Motor neuron (in vitro differentiated cells): ENCODE data around the gene CRHR2. TPM values are rescaled to one million over a fixed set of nuclear protein-coding genes. Genes with fewer than 3 reads are reported as not detected.

Experiments used
- ATAC-seq, 8 experiments: fragments of 200-7000 bp; cut with Tn5 transposase; replicated peaks in 6 of 8; 2 replicates each; pipeline ENCODE4 v1.8.0; 2021; ENCODE audit warnings: mild to moderate bottlenecking in 8 of 8, moderate library complexity in 8 of 8
- H3K27ac ChIP-seq, 2 donors: fragments of 250-450 bp; sonication (Bioruptor Pico); 2 replicates each; pipeline ENCODE4 v1.9.0; 2021; ENCODE audit warnings: antibody characterized with exemption in 2 of 2, mild to moderate bottlenecking in 2 of 2, moderate library complexity in 1 of 2
- H3K4me1 ChIP-seq, 2 donors: fragments of 250-450 bp; sonication (Bioruptor Pico); replicated peaks in 1 of 2; 2 replicates each; pipeline ENCODE4 v1.6.1; 2021; ENCODE audit warnings: antibody characterized with exemption in 2 of 2, mild to moderate bottlenecking in 2 of 2, moderate library complexity in 1 of 2
- H3K4me3 ChIP-seq, 5 donors: fragments of 250-450 bp; sonication (Bioruptor Pico); 2 replicates each; pipeline ENCODE4 v1.9.0; 2021; ENCODE audit warnings: antibody characterized with exemption in 5 of 5, mild to moderate bottlenecking in 5 of 5, moderate library complexity in 4 of 5
- WGBS, 10 experiments: fragments of 450-650 bp; shearing (Covaris generic); methylation state at CpG; one replicate each; pipeline ENCODE4 v1.0.0; 2022; 5-methylcytosine and 5-hydroxymethylcytosine counted together
- in situ Hi-C, 9 experiments: fragments of 400-800 bp; cut with MboI; loops; one replicate each; pipeline ENCODE4 v1.15.0; 2021; ENCODE audit warnings: low sequenced_read_pairs in 9 of 9, low pct_unique_long_range_greater_than_20kb in 2 of 9; ENCODE audit not compliant: unreplicated experiment in 9 of 9
- total RNA-seq, 8 experiments: library from RNA; unstranded; fragments of 300-600 nt; gene quantifications; 2 replicates each; pipeline versions ENCODE4 v1.2.3 to v1.2.4, GENCODE V29; 2022

Gene CRHR2
- total RNA-seq, 8 experiments from 2014 or later: 0.22 to 1.2 (median 0.60) TPM; not detected in 1

GRCh38 chr7:30688718-30689221 is 6.5 kb upstream of the CRHR2 start:
- Histone ChIP-seq H3K4me3 (no peak overlapping the region), H3K27ac (no peak overlapping the region), H3K4me1 (peaks cover 0 to 19% of the 10 kb centered on the region in 2 donors)
- 0 to 60% (median 0%) methylated on average over 1 of the region's 5 CpGs; no CpG with 5 or more reads in 6 of the 10 experiments for whole genome bisulfite sequencing, 10 experiments
- in situ Hi-C loops: no loop called here
- peak; percentile 37 to 93 (median 86) for ATAC-seq

- peaks cover 0 to 23% of the 10 kb centered on the region in 2 donors for H3K4me1 ChIP-seq
- in situ Hi-C loops: no loop called here
- no peak overlapping the region for H3K4me3 ChIP-seq
- whole genome bisulfite sequencing, 10 experiments: 0 to 100% (median 61%) methylated on average over 1 to 5 of the region's 6 CpGs; no CpG with 5 or more reads in 2 of the 10 experiments
- no peak overlapping the region for H3K27ac ChIP-seq
- no peak for ATAC-seq
Measured at GRCh38 chr7:30687604-30688003, 5.3 kb upstream of the CRHR2 start.

- ATAC-seq: no peak
- in situ Hi-C loops: no loop called here
- WGBS, 10 experiments: 0 to 71% (median 0%) methylated on average over 1 to 2 of the region's 2 CpGs; no CpG with 5 or more reads in 4 of the 10 experiments
- Histone ChIP-seq H3K4me1 (peaks cover 15 to 46% of the 10 kb centered on the region in 2 donors), H3K4me3 (no peak overlapping the region), H3K27ac (no peak overlapping the region)
Measured at GRCh38 chr7:30684351-30684750, 2.1 kb upstream of the CRHR2 start.

DNA sequence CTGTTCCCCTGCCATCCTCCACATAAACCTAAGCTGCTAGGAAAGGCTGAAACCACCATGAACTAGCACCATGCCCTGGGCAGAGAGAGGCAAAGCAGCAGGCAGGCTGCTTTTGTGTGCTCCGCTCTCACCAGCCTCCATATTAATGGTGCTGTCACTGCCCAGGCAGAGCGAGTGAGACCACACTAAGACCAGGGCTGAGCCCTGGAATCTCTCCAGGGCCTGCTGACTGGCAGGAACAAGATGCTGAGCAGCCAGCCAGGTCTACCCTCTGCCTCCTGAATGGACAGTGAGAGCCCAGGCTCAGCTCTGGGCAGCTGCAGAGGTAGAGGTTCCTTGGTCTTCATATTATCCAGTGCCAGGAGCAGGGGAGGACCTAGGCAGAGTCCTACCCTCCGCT is 1.6 kb upstream of the CRHR2 start:
- in situ Hi-C loops: no loop called here

DNA sequence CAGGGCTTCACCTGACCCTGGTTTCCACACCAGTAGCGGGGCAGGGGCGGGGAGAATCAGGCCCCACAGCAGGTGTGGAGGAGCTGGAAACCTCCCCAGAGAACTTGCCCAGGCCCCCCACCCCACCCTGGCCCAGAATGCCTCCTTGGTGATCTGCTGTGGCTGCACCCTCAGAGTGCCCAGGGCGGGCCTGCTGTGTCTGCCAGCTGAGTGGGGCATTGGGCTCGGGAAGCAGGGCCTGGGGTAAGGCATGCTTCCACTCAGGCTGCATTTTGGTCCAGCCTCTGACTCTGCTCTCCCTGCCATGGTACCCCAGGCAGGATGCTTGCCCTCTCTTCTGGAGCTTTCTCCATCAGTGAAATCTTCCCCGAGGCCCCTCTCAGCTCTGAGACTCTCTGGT is 1.1 kb upstream of the CRHR2 start:
- Histone ChIP-seq H3K27ac (no peak overlapping the region), H3K4me3 (no peak overlapping the region), H3K4me1 (peaks cover 15 to 40% of the 10 kb centered on the region in 2 donors)
- WGBS, 10 experiments: 100% methylated on average over 1 of the region's 5 CpGs; no CpG with 5 or more reads in 9 of the 10 experiments
- ATAC-seq: no peak
- in situ Hi-C loops: no loop called here

More for the DNA sequence above, 1.6 kb upstream of the CRHR2 start:
- H3K27ac ChIP-seq: no peak overlapping the region
- peak in 2 of 8 experiments; percentile 10 to 47 for ATAC-seq
- peaks cover 15 to 44% of the 10 kb centered on the region in 2 donors for H3K4me1 ChIP-seq
- H3K4me3 ChIP-seq: no peak overlapping the region
- WGBS, 10 experiments: 60 to 80% (median 60%) methylated on average over 1 of the region's 3 CpGs; no CpG with 5 or more reads in 7 of the 10 experiments

- H3K27ac ChIP-seq: no peak overlapping the region
- H3K4me1 ChIP-seq: peaks cover 15 to 31% of the 10 kb centered on the region in 2 donors
- peak overlapping the region; percentile 28 to 43 (median 38) for H3K4me3 ChIP-seq
- in situ Hi-C loops: no loop called here
- WGBS, 10 experiments: 0 to 4% (median 0%) methylated on average over 1 to 11 of the region's 40 CpGs; no CpG with 5 or more reads in 5 of the 10 experiments
- peak in 3 of 8 experiments; percentile 15 to 24 (median 17) for ATAC-seq
Measured at GRCh38 chr7:30681815-30682211, 443 bp downstream of the CRHR2 start.

GRCh38 chr7:30681331-30681797 is 892 bp downstream of the CRHR2 start:
- in situ Hi-C loops: no loop called here
- no peak for ATAC-seq
- Histone ChIP-seq H3K4me3 (peak overlapping the region in 4 of 5 donors; percentile 29 to 43 (median 40)), H3K4me1 (peaks cover 15 to 31% of the 10 kb centered on the region in 2 donors), H3K27ac (no peak overlapping the region)
- 0 to 70% (median 13%) methylated on average over 2 to 4 of the region's 16 CpGs; no CpG with 5 or more reads in 6 of the 10 experiments for WGBS, 10 experiments

GRCh38 chr7:30679664-30680063 is 2.6 kb downstream of the CRHR2 start:
- Histone ChIP-seq H3K4me3 (no peak overlapping the region), H3K4me1 (peaks cover 15 to 31% of the 10 kb centered on the region in 2 donors), H3K27ac (no peak overlapping the region)
- ATAC-seq: no peak
- WGBS, 10 experiments: 0 to 23% (median 14%) methylated on average over 1 to 2 of the region's 2 CpGs; no CpG with 5 or more reads in 5 of the 10 experiments
- in situ Hi-C loops: loop anchor here in 1 of 9 experiments (10.0 kb wide), 1 partner anchor 45 kb away; no protein-coding TSS in a partner anchor

- no peak for ATAC-seq
- Histone ChIP-seq H3K4me1 (peaks cover 15 to 31% of the 10 kb centered on the region in 2 donors), H3K4me3 (no peak overlapping the region), H3K27ac (no peak overlapping the region)
- WGBS, 10 experiments: 60 to 92% (median 74%) methylated on average over 1 to 2 of the region's 2 CpGs; no CpG with 5 or more reads in 6 of the 10 experiments
- in situ Hi-C loops: loop anchor here in 1 of 9 experiments (10.0 kb wide), 1 partner anchor 46 kb away; no protein-coding TSS in a partner anchor
Measured at GRCh38 chr7:30678805-30679204, 3.5 kb downstream of the CRHR2 start.

- no peak overlapping the region for H3K27ac ChIP-seq
- 0 to 20% (median 0%) methylated on average over 1 of the region's 2 CpGs; no CpG with 5 or more reads in 7 of the 10 experiments for WGBS, 10 experiments
- ATAC-seq: peak in 1 of 8 experiments; percentile 8
- no peak overlapping the region for H3K4me3 ChIP-seq
- H3K4me1 ChIP-seq: peaks cover 5 to 10% of the 10 kb centered on the region in 2 donors
- in situ Hi-C loops: loop anchor here in 1 of 9 experiments (10.0 kb wide), 1 partner anchor 50 kb away; no protein-coding TSS in a partner anchor
Measured at GRCh38 chr7:30674876-30675275, 7.4 kb downstream of the CRHR2 start.

- WGBS, 10 experiments: 0 to 33% methylated on average over 1 of the region's 1 CpG; no CpG with 5 or more reads in 8 of the 10 experiments
- in situ Hi-C loops: loop anchor here in 1 of 9 experiments (10.0 kb wide), 1 partner anchor 50 kb away; no protein-coding TSS in a partner anchor
- no peak overlapping the region for H3K27ac ChIP-seq
- H3K4me3 ChIP-seq: no peak overlapping the region
- peak in 1 of 8 experiments; percentile 28 for ATAC-seq
- peaks cover under 1 to 5% of the 10 kb centered on the region in 2 donors for H3K4me1 ChIP-seq
Measured at GRCh38 chr7:30674420-30674819, 7.8 kb downstream of the CRHR2 start.

DNA sequence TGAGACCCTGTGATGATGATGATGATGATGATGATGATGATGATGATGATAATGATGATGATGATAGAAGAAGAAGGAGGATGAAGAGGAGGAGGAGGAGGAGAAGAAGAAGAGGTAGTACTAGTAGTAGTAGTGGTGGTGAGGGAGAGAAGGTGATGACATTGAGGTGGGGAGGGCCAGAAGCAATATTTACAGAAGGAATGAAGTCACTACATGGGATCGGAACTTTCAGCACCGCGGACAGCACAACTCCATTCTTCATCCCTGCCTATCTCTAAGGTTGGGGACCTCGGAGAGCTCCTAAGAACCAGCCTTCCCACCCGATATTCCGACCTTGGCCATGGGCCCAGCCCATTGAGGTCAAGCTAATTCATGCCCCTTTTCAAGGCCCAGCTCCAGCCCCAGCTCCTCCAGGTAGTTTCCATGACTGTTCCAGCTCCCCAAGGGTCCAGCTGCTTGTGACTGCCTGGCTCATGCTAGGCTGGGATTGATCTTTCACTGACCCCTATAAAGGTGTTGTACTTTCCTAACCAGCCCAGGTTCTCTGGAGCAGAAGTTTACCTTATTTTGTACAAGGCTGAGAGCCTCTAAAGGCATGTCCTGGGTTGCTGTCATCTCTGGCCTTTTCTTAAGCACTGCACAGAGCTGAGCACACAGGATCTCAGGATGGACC is 10.3 kb downstream of the CRHR2 start:
- WGBS, 10 experiments: 0 to 11% (median 10%) methylated on average over 1 to 5 of the region's 6 CpGs; no CpG with 5 or more reads in 3 of the 10 experiments
- Histone ChIP-seq H3K4me1 (no peaks in the 10 kb centered on the region), H3K4me3 (no peak overlapping the region), H3K27ac (no peak overlapping the region)
- in situ Hi-C loops: loop anchor here in 1 of 9 experiments (10.0 kb wide), 1 partner anchor 53 kb away; no protein-coding TSS in a partner anchor
- peak in 5 of 8 experiments; percentile 28 to 95 (median 85) for ATAC-seq

- WGBS, 10 experiments: 0 to 100% (median 70%) methylated on average over 1 to 4 of the region's 4 CpGs; no CpG with 5 or more reads in 3 of the 10 experiments
- no peaks in the 10 kb centered on the region for H3K4me1 ChIP-seq
- ATAC-seq: no peak
- in situ Hi-C loops: no loop called here
- H3K4me3 ChIP-seq: no peak overlapping the region
- no peak overlapping the region for H3K27ac ChIP-seq
Measured at GRCh38 chr7:30668102-30668501, 14.2 kb downstream of the CRHR2 start.
